ENCODE measurements around the gene OR7C1. TPM values are rescaled to one million over a fixed set of nuclear protein-coding genes. Genes with fewer than 3 reads are reported as not detected.
"Not testable (repeated sequence)": the region's sequence is repeated elsewhere in the genome, so short reads cannot be mapped to it uniquely, and the experiment has no call there.

Gene OR7C1
- total and polyA plus RNA-seq, 2 of the 8 experiments (the other 6 are each of a cell fraction or from before 2014, with no cell fraction given) = not detected

DNA sequence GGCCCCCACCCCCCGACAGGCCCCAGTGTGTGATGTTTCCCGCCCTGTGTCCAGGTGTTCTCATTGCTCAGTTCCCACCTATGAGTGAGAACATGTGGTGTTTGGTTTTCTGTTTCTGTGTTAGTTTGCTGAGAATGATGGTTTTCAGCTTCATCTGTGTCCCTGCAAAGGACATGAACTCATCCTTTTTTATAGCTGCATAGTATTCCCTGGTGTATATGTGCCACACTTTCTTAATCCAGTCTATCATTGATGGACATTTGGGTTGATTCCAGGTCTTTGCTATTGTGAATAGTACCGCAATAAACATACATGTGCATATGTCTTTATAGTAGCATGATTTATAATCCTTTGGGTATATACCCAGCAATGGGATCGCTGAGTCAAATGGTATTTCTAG lies 57.3 kb downstream of the OR7C1 start:
- not testable (repeated sequence) for H3K4me3 ChIP-seq (ENCODE audit: extremely low read depth in 1 of 4, insufficient read depth in 2 of 4, low read depth in 3 of 4, low read length in 4 of 4); H3K14ac ChIP-seq (ENCODE audit: insufficient read length); DNase-seq (ENCODE audit: low read depth in 1 of 2, low spot score in 2 of 2); FAIRE-seq; H3K18ac ChIP-seq (ENCODE audit: extremely low read depth, low read length); H2BK12ac ChIP-seq (ENCODE audit: low read depth, low read length); H2BK20ac ChIP-seq (ENCODE audit: low read length); H4K20me1 ChIP-seq (replicated peaks in 1 of 2; ENCODE audit: control insufficient read depth in 1 of 2, insufficient read depth in 2 of 2, low read length in 2 of 2); H2AFZ ChIP-seq (ENCODE audit: low read length); H3K27me3 ChIP-seq (replicated peaks in 1 of 4; ENCODE audit: control insufficient read depth in 3 of 4, extremely low read depth in 1 of 4, insufficient read depth in 3 of 4, low read length in 3 of 4); H3K23me2 ChIP-seq (ENCODE audit: low read depth, low read length); H3K4ac ChIP-seq (replicated peaks; ENCODE audit: insufficient read length, low read depth, low read length); H4K91ac ChIP-seq (replicated peaks; ENCODE audit: insufficient read length, low read length); H3K4me1 ChIP-seq (replicated peaks in 1 of 4; ENCODE audit: control insufficient read depth in 3 of 4, insufficient read depth in 4 of 4, low read length in 3 of 4); H3K9ac ChIP-seq (replicated peaks in 1 of 4; ENCODE audit: extremely low read depth in 1 of 4, low read depth in 3 of 4, low read length in 3 of 4); H4K5ac ChIP-seq (ENCODE audit: insufficient read length, low read depth, low read length); H2BK120ac ChIP-seq (replicated peaks; ENCODE audit: low read depth, low read length); H3K79me2 ChIP-seq (ENCODE audit: control insufficient read depth in 1 of 2, insufficient read depth in 2 of 2, low read length in 2 of 2); H3K56ac ChIP-seq (replicated peaks; ENCODE audit: insufficient read length, low read depth, low read length); H2BK15ac ChIP-seq (ENCODE audit: low read length); H3K23ac ChIP-seq (ENCODE audit: insufficient read length); H3K4me2 ChIP-seq (ENCODE audit: insufficient read depth in 1 of 2, low read depth in 2 of 2, low read length in 2 of 2); H2BK5ac ChIP-seq (ENCODE audit: low read depth, low read length); H3K9me3 ChIP-seq (ENCODE audit: insufficient read depth in 2 of 2, low read depth in 1 of 2, low read length in 1 of 2); H3K79me1 ChIP-seq (ENCODE audit: low read depth, low read length); H3K36me3 ChIP-seq (ENCODE audit: control insufficient read depth in 2 of 4, insufficient read depth in 4 of 4, low read length in 3 of 4); H4K8ac ChIP-seq (ENCODE audit: extremely low read depth, insufficient read depth, low read length); H3K27ac ChIP-seq (ENCODE audit: low read depth, low read length); H2AK5ac ChIP-seq (ENCODE audit: low read depth, low read length)
- WGBS, 2 experiments (ENCODE audit: extremely low coverage in 1 of 2, insufficient coverage in 1 of 2, insufficient read length in 1 of 2, insufficient replicate concordance in 2 of 2, low coverage in 1 of 2, low lambda C conversion rate in 2 of 2, missing lambda C conversion rate in 1 of 2) = 94% methylated on average over 4 of the region's 4 CpGs; no CpG with 5 or more reads in 1 of the 2 experiments
- CTCF ChIA-PET (ENCODE audit: partially characterized antibody) = interaction anchor here (0.7 to 2.2 kb wide), 9 partner anchors 7 to 377 kb away, joined by 3 to 10 read pairs (median 4); partner anchors contain the start of gene NDUFB7
- POLR2A ChIA-PET (ENCODE audit: partially characterized antibody) = interaction anchor here (0.8 to 4.1 kb wide), 3 partner anchors 10 to 21 kb away, joined by 3 to 18 read pairs (median 7); no protein-coding TSS in a partner anchor

Measured in H1 (cell line).